Measurements from ENCODE around the gene DSCAM. TPM values are rescaled to one million over a fixed set of nuclear protein-coding genes. Genes with fewer than 3 reads are reported as not detected.
"Not testable (repeated sequence)": the region's sequence is repeated elsewhere in the genome, so short reads cannot be mapped to it uniquely, and the experiment has no call there.

Gene DSCAM, protein sequence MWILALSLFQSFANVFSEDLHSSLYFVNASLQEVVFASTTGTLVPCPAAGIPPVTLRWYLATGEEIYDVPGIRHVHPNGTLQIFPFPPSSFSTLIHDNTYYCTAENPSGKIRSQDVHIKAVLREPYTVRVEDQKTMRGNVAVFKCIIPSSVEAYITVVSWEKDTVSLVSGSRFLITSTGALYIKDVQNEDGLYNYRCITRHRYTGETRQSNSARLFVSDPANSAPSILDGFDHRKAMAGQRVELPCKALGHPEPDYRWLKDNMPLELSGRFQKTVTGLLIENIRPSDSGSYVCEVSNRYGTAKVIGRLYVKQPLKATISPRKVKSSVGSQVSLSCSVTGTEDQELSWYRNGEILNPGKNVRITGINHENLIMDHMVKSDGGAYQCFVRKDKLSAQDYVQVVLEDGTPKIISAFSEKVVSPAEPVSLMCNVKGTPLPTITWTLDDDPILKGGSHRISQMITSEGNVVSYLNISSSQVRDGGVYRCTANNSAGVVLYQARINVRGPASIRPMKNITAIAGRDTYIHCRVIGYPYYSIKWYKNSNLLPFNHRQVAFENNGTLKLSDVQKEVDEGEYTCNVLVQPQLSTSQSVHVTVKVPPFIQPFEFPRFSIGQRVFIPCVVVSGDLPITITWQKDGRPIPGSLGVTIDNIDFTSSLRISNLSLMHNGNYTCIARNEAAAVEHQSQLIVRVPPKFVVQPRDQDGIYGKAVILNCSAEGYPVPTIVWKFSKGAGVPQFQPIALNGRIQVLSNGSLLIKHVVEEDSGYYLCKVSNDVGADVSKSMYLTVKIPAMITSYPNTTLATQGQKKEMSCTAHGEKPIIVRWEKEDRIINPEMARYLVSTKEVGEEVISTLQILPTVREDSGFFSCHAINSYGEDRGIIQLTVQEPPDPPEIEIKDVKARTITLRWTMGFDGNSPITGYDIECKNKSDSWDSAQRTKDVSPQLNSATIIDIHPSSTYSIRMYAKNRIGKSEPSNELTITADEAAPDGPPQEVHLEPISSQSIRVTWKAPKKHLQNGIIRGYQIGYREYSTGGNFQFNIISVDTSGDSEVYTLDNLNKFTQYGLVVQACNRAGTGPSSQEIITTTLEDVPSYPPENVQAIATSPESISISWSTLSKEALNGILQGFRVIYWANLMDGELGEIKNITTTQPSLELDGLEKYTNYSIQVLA (N-terminal part only)
- total RNA-seq (2014; rRNA removed; shearing (Covaris generic)), result not detected in 2 replicates

DNA sequence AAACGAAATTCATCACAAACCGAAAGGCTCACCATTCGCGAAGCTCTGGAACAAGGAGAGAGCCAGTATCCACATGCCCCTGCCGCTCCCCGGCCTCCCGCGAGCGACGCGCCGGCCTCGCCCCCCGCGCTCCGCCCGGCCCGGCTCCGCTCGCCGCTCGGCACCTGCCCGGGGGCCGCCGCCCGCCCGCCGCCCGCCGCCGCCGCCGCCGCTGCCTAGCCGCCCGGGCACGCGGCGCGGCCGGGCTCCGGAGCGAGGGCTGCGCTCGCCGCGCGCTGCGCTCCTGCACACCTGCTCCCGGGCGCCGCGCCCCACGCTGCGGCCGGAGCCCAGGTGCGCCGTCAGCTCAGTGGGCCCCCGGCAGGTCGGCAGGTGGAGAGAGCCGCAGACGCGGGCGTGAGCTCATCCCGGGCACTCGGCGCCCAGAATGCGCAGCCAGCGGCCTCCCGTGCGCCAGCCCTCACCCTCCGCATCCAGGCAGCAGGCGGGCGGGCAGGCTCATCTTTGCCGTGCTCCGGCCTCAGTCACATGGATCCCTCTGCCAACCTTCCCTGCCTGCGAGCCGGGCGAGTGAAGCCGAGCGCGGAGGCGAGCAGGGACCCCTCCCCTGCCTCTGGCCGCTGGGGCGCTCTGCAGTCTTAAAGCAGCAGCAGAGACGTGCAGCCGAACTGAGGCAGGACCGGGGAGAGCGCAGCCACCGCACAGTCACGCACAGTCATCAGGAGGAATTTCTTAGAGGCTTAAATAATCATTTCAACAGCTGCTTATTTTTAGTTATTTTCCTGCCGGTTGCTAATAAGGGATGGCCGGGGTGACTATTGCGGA lies at the start of gene DSCAM:
TSS of gene DSCAM (minus strand) at position 572 of the 825 bp plus-strand sequence. CDS start at position 75, 497 bp downstream.
- no peak for DNase-seq (ENCODE audit: low spot score)

DNA sequence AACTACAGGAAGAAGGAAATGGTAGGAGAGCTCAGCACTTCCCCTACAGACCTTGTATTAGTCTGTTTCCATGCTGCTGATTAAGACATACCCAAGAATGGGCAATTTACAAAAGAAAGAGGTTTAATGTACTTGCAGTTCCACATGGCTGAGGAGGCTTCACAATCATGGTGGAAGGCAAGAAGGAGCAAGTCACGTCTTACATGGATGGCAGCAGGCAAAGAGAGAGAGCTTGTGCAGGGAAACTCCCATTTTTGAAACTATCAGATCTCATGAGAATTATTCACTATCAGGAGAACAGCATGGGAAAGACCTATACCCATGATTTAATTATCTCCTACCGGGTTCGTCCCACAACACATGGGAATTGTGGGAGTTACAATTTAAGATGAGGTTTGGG lies 48.7 kb upstream of the DSCAM start:
- not testable (repeated sequence) for DNase-seq (ENCODE audit: low spot score)

DNA sequence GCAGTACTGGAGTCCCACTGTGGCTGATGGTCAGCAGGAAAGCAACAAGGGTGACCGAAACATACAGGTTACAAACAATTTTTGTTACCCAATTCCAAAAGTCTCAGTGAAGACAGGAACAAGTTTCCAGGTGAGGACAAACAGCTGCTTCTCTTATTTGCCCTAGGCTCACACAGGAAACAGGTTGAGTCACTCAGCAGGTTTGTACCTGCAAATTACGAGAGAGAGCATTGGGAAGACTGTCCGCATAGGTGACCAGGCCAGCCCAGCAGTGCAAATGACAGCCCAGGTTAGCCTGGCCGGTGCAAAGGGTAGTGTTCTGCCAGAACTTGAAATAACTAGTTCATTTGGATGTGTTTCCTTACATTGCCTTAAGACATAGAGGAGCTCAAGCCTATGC lies 40.0 kb upstream of the DSCAM start:
- DNase-seq (ENCODE audit: low spot score), result no peak

DNA sequence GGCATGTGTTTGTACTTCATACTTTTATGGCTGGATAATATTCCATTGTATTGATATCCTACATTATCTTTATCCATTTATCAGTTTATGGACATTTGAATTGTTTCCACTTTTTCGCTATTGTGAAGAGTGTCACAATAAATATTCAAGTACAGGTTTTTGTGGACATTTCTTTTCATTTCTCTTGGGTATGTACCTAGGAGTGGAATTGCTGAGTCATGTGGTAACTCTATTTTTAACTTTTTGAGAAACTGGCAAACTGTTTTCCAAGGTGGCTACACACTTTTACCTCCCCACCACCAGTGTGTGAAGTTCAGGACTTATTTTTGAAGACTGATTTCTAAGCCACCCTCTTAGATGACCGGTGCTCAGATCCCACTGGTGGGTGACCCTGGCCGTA lies 39.0 kb upstream of the DSCAM start:
- DNase-seq (ENCODE audit: low spot score), result no peak

DNA sequence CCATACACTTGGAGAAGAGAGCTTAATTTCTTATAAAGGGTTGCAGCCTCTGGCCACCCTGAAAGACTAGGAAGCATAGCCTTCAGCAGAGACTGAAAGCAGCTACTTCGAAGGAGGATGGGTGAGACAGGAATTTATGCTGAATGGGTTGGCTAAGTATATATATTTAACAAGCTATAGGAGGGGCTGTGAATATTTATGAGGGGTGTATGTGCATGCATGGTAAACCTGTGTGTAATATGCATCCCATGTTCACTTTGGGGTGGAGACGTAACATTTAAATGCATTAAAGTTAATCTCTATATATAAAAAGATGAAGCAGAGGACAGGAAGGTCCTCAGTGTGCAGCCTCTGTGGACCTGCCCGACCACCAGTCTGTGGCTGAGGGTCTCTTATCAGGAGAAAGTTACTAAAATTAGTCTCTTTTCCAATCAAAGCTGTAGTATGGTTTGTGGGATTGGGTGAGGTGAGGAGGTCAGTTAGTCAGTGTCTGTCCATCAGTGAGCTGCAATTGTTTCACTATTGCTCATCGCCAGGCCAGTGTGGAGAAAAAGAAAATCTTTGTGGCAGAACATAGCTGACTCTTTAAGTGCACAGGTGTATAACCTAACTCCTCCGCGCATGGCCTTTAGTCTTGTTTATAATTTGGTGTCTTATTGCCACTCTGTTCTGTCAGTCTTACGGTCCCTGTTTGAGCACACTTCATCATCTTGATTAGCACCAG lies 35.4 kb upstream of the DSCAM start:
- no peak for DNase-seq (ENCODE audit: low spot score)

DNA sequence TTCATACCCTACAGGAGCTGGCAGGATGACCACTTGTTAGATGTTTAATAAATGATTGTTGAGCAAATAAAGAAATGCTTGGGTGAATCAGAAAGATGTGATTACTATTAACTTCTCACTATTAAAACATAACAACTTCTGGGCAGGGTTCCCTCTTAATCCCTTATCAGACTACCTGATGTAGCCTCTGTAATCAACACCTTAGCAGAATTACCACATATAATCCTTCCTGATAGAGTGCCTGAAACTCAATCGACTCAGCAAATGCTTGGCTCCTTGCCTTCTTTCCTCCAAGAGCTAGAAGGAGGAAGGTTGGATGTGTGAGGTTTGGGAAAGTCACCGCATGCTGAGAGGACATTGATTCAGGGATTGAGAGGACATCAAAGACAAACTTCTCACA lies 34.8 kb upstream of the DSCAM start:
- no peak for DNase-seq (ENCODE audit: low spot score)

DNA sequence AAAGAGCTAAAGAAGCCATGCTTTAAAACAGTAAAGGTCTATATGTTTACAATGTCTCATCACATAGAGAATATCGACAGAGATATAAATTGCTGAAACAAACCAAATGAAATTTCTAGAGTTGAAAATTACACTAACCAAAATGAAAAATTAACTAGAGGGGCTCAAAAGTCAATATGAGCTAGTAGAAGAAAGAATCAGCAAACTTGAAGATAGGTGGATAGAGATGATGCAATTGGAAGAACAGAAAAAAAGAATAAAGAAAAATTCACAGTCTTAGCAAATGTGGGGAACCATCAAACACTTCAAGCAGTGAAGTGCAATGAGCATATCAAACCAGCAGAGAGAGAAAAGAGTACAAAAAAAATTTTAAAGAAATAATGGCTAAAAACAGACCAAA lies 24.1 kb upstream of the DSCAM start:
- no peak for DNase-seq (ENCODE audit: low spot score)

DNA sequence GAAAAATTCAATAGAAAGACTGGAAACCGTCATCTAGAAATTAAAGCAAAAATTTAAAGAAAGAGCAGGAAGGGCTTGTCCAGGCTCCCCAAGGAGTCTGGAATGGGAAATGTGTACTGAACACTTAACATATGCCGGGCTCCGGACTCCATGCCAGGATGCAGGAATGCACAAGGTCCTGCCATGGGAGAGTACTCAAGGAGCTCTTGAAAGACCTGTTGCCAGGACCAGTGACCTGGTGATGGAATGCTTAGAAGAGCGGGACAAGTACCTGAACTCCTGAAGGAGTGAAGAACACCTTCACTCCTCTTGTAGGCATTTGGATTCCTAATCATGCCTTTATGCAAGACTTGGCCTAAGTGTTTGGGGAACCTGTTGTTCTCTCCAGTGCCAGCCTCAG lies 16.9 kb upstream of the DSCAM start:
- no peak for DNase-seq (ENCODE audit: low spot score)

DNA sequence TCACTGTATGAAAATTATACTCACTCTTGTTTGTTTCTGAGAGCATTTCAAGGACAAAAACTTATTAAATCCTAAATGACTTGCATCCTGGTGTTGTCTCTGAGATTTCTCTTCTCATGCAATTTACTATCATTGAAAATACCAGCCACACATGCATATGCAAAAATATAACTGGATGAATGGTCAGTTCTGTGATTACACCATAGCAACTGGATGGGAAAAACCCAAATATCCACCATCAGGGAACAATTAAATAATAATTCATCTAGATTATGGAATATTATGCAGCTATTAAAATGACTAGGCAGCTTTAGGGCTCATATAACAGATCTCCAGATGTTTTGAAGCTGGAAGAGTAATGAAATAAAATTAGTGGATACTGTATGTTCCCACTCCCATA lies 11.6 kb upstream of the DSCAM start:
- no peak for DNase-seq (ENCODE audit: low spot score)

DNA sequence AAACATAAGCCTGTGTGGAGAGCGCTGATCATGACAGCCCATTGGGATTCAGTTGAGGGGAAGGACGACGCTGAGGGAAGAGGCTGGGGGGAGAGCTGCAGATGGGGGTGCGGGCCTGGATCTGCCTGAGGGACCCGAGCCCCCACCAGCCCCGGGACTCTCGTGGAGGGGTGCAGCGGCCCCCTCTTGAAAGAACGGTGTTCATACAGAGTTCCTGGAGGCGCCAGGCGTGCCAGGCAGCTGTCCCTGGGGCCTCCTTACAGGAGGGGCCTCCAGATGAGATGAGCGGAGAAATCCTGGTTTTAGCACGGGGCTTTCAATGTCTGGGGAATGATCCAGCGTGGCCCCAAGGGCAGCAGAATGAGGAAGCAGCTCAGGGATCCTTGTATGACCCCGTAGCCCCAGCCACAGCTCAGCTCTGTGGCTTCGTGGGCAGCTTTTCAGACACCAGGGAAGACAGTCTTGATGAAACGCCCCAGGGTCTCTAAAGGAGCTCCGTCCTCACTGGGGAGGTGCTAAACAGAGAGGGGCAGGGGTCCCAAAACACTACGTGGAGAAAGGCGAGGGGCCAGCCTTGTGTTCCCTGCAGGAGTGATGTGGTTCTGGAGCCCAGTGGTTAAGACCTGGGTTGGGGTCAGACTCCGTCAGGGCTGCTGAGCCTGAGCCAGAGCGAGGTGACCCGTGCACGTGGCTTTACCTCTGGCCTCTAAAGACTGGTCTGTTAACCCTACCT lies 7.2 kb upstream of the DSCAM start:
- no peak for DNase-seq (ENCODE audit: low spot score)

DNA sequence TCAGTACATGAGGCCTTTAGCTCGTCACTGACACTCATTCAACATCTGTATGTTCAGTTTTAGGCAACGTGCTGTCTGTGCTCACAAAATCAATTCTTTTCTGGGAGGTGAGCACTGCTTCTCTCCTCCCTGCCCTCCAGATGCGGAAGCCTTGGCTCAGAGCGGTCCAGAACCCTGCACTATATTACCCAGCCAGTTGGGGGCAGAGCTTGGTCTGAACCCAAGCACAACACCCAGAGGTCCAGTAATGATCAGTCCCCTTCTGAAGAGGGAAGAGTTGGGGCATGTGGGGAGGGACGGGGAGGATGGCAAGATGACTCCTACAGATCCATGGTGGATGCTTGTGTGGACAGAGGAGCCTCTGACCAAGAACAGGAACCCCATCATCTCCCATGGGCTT lies 5.6 kb upstream of the DSCAM start:
- DNase-seq (ENCODE audit: low spot score), result no peak

DNA sequence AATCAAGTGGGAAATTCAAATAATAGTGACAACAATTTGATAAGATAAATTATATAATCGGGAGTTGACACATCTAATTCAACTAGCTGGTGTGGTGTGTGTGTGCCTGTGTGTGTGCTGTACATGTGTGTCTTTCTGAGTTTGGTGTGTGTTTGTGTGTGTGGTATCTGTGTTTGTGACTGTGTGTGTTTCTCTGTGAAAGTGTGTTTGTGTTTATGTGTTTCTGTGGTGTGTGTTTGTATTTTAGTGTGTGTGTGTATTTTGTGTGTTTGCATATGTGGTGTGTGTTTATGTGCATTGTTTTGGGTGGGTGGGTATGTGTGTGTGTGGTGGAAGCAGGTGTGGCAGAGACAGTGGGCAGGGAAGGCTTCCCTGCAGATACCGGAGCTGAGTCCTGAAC lies 4.8 kb upstream of the DSCAM start:
- no peak for DNase-seq (ENCODE audit: low spot score)

DNA sequence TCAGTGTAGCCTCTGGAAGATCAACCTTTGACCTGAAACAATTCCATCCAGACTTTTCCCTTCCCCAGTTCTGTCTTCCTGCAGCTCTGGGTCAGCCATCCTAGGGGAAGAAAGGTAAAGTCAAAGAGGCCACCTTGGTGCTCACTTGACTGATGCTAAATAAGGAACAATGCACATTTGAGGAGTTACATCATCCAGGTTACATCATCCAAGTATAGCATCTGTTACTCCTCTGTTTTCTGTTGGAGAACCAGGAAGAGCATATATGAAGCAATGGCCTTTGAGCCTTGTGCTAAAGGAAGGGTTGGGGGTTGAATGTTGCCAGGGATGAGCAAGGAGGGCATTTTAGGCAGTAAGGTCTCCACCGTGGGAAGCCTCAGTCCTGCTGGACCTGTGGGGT lies 3.1 kb upstream of the DSCAM start:
- no peak for DNase-seq (ENCODE audit: low spot score)

DNA sequence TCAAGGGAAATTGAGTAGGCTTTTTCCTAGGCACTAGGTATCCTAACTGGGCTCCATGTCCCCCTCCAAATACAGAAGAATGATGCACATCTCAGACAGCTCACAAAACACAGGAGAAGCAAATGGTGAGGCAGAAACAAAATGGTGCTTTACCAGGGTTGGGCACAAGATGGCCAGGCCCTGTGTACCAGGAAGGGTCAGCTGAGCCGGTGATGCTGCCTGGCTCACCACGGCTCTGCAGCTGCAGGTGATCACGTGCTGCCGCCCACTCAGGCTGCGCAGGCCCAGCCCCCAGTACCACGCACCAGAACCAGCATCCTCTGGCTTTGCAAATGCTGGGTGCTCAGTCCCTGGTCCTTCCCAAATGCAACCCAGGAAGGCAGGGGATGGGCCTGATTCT lies 993 bp upstream of the DSCAM start:
- DNase-seq (ENCODE audit: low spot score), result no peak

DNA sequence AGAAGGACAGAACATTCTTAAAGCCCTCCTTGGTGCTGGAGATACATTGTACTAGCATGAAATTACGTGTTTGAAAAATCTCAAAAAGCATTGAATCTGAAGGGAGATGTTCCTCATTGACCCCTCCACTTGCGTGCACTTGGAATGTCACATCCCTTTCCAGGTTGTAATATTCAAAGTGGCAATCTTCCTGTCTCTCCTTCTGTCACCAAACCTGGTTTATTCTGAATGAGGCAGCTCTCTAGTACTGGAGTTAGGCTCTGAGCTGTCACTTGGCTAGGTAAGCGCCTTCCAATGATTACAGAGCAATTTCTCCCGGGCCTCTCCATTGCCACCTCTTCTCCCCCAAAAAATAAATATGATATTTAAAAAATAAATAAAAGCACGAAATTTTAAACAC lies 855 bp downstream of the DSCAM start:
- DNase-seq (ENCODE audit: low spot score), result no peak

DNA sequence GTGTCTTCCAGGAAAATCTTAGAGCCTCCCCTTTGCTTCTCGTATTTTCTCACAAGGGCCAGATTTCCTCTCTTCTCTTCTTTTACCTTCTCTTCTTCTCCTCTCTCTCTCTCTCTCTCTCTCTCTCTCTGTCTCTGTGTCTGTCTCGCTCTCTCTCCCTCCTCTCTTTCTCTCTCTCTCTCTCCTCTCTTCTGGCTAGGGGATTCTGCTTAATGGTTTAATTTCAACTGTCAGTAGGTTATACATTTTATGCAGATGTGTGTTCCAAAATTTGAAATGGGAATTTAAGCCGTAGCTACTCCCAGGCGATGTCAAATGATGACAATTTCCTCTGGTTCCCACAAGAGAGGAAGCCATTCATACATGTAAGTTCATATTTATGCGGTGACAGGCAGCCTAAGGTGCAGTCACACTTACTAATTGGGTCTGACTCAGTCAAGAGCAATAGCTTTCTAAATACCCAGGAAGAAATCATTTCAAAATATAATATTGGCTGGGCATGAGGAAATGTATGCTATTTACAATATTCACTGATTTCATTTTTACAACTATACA lies 1.4 kb downstream of the DSCAM start:
- no peak for DNase-seq (ENCODE audit: low spot score)

DNA sequence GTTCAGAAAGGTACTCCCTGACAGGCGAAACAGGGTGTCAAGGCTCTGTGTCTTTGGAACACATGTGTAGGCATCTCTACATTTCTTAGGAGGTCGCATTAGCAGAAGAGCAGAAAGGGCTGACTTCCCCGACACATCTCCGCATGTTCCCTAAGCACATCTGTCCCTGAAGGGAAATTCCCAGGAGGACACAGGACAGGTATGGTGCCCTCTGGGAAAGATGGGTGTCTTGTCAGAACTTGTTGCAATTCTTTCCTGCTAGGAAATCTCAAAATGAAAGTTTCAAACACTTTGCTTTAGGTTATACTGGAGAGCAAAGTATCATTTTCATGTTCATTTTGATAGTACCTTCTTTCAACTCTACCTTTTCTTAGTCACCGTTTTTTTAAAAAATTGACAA lies 2.0 kb downstream of the DSCAM start:
- DNase-seq (ENCODE audit: low spot score), result no peak

DNA sequence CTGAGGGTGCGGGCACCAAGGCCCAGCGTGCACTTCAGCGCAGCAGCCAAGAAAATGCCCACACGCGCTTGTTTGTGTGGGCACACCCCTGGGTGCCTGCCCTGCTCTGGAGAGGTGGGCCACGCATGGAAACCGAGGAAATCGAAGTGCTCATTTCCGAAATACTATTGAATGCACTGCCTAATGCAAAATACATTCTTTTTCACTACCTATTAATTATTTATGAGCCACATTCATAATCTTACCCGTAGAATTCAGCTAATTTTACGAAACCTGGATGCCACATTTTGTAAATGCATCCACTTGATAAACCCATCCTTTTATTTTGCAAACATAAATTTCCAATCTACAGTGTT lies 4.8 kb downstream of the DSCAM start:
- no peak for DNase-seq (ENCODE audit: low spot score)

DNA sequence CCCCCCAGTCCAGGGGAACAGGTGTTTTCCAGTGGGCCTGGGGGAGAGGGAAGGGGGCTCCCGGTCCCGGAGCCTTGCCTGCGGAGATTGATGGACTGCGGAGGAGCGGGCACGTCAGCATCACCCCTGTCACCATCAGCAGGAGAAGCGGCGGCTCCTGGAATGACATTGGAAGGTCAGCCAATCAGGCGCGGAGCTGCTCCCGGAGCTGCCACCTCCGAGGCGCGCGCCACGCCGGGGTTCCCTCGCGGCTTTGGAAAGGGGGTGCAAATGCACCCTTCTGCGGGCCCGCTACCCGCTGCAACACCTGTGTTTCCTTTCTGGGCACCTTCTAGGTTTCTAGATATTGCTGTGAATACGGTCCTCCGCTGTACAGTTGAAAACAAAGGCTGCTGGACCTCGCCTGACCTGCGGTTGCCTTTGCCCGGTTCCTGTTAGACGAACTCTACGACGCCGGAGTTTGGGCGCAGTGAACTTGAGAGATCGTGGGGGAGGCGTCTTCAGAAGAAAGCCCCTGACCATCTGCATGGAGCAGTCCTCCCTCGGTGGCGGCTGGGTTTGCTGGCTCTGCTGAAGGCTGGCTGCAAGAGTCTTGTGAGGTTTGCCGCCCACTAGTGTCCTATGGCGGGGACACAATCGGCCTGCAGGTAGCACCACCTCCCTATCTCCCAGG lies 5.3 kb downstream of the DSCAM start:
- DNase-seq (ENCODE audit: low spot score), result no peak

Data from A172 (cell line).